ENCODE data around the gene SEMA3D. TPM values are rescaled to one million over a fixed set of nuclear protein-coding genes. Genes with fewer than 3 reads are reported as not detected.

SEMA3D gene
- total RNA-seq, 1 donor from 2014 or later, result 0.50 TPM

GRCh38 chr7:85217085-85217484 lies 30.2 kb upstream of the SEMA3D start:
- Histone ChIP-seq H3K27me3 (ENCODE audit: control insufficient read depth, insufficient read depth, low read length) (no peaks in the 10 kb centered on the region), H3K4me3 (ENCODE audit: low read depth, low read length) (no peak overlapping the region), H3K36me3 (ENCODE audit: control insufficient read depth, insufficient read depth, low read length) (no peaks in the 10 kb centered on the region)
- DNase-seq (ENCODE audit: low read depth), result no peak
- TF ChIP-seq, protein P1, sequence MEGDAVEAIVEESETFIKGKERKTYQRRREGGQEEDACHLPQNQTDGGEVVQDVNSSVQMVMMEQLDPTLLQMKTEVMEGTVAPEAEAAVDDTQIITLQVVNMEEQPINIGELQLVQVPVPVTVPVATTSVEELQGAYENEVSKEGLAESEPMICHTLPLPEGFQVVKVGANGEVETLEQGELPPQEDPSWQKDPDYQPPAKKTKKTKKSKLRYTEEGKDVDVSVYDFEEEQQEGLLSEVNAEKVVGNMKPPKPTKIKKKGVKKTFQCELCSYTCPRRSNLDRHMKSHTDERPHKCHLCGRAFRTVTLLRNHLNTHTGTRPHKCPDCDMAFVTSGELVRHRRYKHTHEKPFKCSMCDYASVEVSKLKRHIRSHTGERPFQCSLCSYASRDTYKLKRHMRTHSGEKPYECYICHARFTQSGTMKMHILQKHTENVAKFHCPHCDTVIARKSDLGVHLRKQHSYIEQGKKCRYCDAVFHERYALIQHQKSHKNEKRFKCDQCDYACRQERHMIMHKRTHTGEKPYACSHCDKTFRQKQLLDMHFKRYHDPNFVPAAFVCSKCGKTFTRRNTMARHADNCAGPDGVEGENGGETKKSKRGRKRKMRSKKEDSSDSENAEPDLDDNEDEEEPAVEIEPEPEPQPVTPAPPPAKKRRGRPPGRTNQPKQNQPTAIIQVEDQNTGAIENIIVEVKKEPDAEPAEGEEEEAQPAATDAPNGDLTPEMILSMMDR (IDR thresholded peaks at IDR 0.05; ENCODE audit: insufficient read depth, low read length, poor library complexity, severe bottlenecking), result no peak

DNA sequence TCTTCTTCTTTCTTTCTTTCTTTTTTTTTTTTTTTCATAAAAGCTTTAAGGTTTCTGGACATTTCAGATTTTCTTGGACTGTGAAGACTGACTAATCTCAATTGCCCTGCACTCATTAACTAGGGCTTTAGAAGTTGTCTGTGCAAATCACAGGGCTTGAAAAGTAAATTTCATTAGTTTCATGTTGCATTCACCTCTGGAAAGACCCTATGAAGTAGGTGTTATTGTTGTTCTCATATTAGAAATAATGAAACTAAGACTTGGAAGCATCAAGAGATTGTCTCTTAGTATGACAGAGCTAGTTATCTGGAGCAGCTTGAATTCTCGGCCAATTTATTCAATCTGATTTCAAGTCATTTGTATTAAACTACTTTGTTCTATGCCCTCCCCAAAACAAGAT lies 28.2 kb upstream of the SEMA3D start:
- H3K36me3 ChIP-seq (ENCODE audit: control insufficient read depth, insufficient read depth, low read length), result no peaks in the 10 kb centered on the region
- TF ChIP-seq, protein P1 (IDR thresholded peaks at IDR 0.05; ENCODE audit: insufficient read depth, low read length, poor library complexity, severe bottlenecking), result no peak
- no peaks in the 10 kb centered on the region for H3K27me3 ChIP-seq (ENCODE audit: control insufficient read depth, insufficient read depth, low read length)
- no peak overlapping the region for H3K4me3 ChIP-seq (ENCODE audit: low read depth, low read length)
- DNase-seq (ENCODE audit: low read depth), result no peak

DNA sequence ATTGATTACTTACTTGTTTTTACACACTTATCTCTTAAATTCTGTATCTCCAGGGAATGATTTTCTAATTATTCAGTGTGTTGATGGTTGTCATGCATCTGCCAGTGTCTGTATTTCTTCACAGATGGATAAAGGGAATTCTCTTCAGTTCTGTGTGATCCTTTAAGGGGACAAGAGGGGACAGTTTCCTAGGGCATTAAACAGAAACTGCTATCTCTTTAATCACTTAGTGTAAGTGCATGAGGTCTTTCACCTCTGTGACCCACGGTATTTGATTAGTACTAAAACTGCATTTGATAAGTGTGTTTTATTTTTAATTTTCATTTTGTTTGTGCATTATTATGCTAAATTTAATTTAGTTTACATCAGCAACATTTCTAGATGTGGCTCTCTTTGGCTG lies 26.6 kb upstream of the SEMA3D start:
- TF ChIP-seq, protein P1 (IDR thresholded peaks at IDR 0.05; ENCODE audit: insufficient read depth, low read length, poor library complexity, severe bottlenecking), result no peak
- Histone ChIP-seq H3K27me3 (ENCODE audit: control insufficient read depth, insufficient read depth, low read length) (no peaks in the 10 kb centered on the region), H3K36me3 (ENCODE audit: control insufficient read depth, insufficient read depth, low read length) (no peaks in the 10 kb centered on the region), H3K4me3 (ENCODE audit: low read depth, low read length) (no peak overlapping the region)
- no peak for DNase-seq (ENCODE audit: low read depth)

- TF ChIP-seq, protein P1 (IDR thresholded peaks at IDR 0.05; ENCODE audit: insufficient read depth, low read length, poor library complexity, severe bottlenecking), result no peak
- no peak overlapping the region for H3K4me3 ChIP-seq (ENCODE audit: low read depth, low read length)
- DNase-seq (ENCODE audit: low read depth), result no peak
- H3K36me3 ChIP-seq (ENCODE audit: control insufficient read depth, insufficient read depth, low read length), result no peaks in the 10 kb centered on the region
- no peaks in the 10 kb centered on the region for H3K27me3 ChIP-seq (ENCODE audit: control insufficient read depth, insufficient read depth, low read length)
Observed at GRCh38 chr7:85205754-85206153, 18.9 kb upstream of the SEMA3D start.

GRCh38 chr7:85204496-85204895 lies 17.6 kb upstream of the SEMA3D start:
- no peaks in the 10 kb centered on the region for H3K36me3 ChIP-seq (ENCODE audit: control insufficient read depth, insufficient read depth, low read length)
- H3K4me3 ChIP-seq (ENCODE audit: low read depth, low read length), result no peak overlapping the region
- TF ChIP-seq, protein P1 (IDR thresholded peaks at IDR 0.05; ENCODE audit: insufficient read depth, low read length, poor library complexity, severe bottlenecking), result no peak
- DNase-seq (ENCODE audit: low read depth), result no peak
- no peaks in the 10 kb centered on the region for H3K27me3 ChIP-seq (ENCODE audit: control insufficient read depth, insufficient read depth, low read length)

DNA sequence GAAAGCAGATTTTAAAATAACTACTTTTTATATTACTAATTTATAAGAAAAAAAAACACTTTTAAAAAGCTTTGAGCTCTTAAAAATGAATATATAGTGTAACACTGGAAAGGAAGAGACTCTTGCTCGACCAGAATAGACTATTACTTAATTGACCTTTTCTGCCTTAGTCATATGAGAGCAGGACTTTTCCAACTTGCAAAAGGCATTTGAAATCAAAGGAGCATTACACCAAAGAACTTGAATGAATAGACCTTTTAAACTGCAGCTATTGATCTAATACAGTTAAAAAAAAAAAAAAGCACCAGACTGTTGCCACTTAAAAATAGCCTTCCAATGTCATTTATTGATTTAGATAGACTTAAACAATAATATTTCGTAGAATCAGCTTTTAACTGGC lies 17.2 kb upstream of the SEMA3D start:
- TF ChIP-seq, protein P1 (IDR thresholded peaks at IDR 0.05; ENCODE audit: insufficient read depth, low read length, poor library complexity, severe bottlenecking), result no peak

More for the DNA sequence above, 17.2 kb upstream of the SEMA3D start:
- Histone ChIP-seq H3K4me3 (ENCODE audit: low read depth, low read length) (no peak overlapping the region), H3K36me3 (ENCODE audit: control insufficient read depth, insufficient read depth, low read length) (no peaks in the 10 kb centered on the region), H3K27me3 (ENCODE audit: control insufficient read depth, insufficient read depth, low read length) (no peaks in the 10 kb centered on the region)
- no peak for DNase-seq (ENCODE audit: low read depth)

Measured in kidney epithelial cell (primary cell).